ENCODE results near the gene SUGCT.

GRCh38 chr7:40428421-40428820 lies 293.6 kb downstream of the SUGCT start:
- TF ChIP-seq CTCF (IDR thresholded peaks at IDR 0.05; ENCODE audit: borderline replicate concordance, extremely low read depth, low read length, poor library complexity, severe bottlenecking), result no peak
- no peak for TF ChIP-seq EZH2 (IDR thresholded peaks at IDR 0.05; ENCODE audit: borderline replicate concordance, low read depth, low read length, severe bottlenecking)

Data from DND-41 (cell line).